Effector memory CD8-positive, alpha-beta T cell (primary cell): Measurements from ENCODE around the gene STIM1.
"Not testable (repeated sequence)": the region's sequence is repeated elsewhere in the genome, so short reads cannot be mapped to it uniquely, and the experiment has no call there.

ENCODE experiments used
- ATAC-seq: fragments of 150-1000 bp; cut with Tn5 transposase; replicated peaks from 2 replicates; pipeline ENCODE4 v1.10.0; 2021; ENCODE audit warnings: mild to moderate bottlenecking, moderate library complexity
- DNase-seq, 3 experiments: peaks; one replicate each; pipeline ENCODE4 v3.0.0; 2021
- H3K27ac Mint-ChIP-seq, 2 donors: one replicate each; pipeline ENCODE4 v1.8.0; 2022; ENCODE audit warnings: mild to moderate bottlenecking in 2 of 2, mixed read lengths in 2 of 2, moderate library complexity in 2 of 2
- H3K27me3 Mint-ChIP-seq, 2 donors: one replicate each; pipeline ENCODE4 v1.8.0; 2022; ENCODE audit warnings: mixed read lengths in 2 of 2
- H3K36me3 Mint-ChIP-seq: one replicate; pipeline ENCODE4 v1.8.0; 2022; ENCODE audit warnings: mild to moderate bottlenecking, moderate library complexity, mixed read lengths; ENCODE audit not compliant: insufficient read depth
- H3K4me1 Mint-ChIP-seq, 2 donors: one replicate each; pipeline ENCODE4 v1.8.0; 2022; ENCODE audit warnings: low read depth in 2 of 2, mixed read lengths in 2 of 2
- H3K4me3 Mint-ChIP-seq, 2 donors: one replicate each; pipeline ENCODE4 v1.8.0; 2022; ENCODE audit warnings: mild to moderate bottlenecking in 2 of 2, mixed read lengths in 2 of 2, moderate library complexity in 2 of 2
- H3K9me3 Mint-ChIP-seq, 2 donors: one replicate each; pipeline ENCODE4 v1.8.0; 2022; ENCODE audit warnings: mixed read lengths in 2 of 2

Gene STIM1

GRCh38 chr11:4123218-4123617, 267.8 kb downstream of the STIM1 start:
- DNase-seq (no peak), ATAC-seq (no peak)
- Mint-ChIP-seq H3K9me3 (no peaks in the 10 kb centered on the region), H3K36me3 (peaks cover 61% of the 10 kb centered on the region), H3K4me1 (peaks cover 0 to 4% of the 10 kb centered on the region in 2 donors), H3K27me3 (no peaks in the 10 kb centered on the region), H3K27ac (no peak overlapping the region), H3K4me3 (no peak overlapping the region)

- H3K27me3 Mint-ChIP-seq = no peaks in the 10 kb centered on the region
- H3K27ac Mint-ChIP-seq = no peak overlapping the region
- no peak overlapping the region for H3K4me3 Mint-ChIP-seq
- H3K4me1 Mint-ChIP-seq = peaks cover 0 to 4% of the 10 kb centered on the region in 2 donors
- no peak for ATAC-seq
- peaks cover 64% of the 10 kb centered on the region for H3K36me3 Mint-ChIP-seq
- no peaks in the 10 kb centered on the region for H3K9me3 Mint-ChIP-seq
- no peak for DNase-seq
These were observed 269.7 kb downstream of the STIM1 start for GRCh38 chr11:4125141-4125540.

GRCh38 chr11:4127357-4127756, 271.9 kb downstream of the STIM1 start:
- Mint-ChIP-seq H3K9me3 (no peaks in the 10 kb centered on the region), H3K27ac (no peak overlapping the region), H3K4me1 (peaks cover 0 to 4% of the 10 kb centered on the region in 2 donors), H3K4me3 (no peak overlapping the region), H3K27me3 (no peaks in the 10 kb centered on the region), H3K36me3 (peaks cover 51% of the 10 kb centered on the region)
- ATAC-seq = no peak
- DNase-seq = no peak

GRCh38 chr11:4130219-4130618, 274.8 kb downstream of the STIM1 start:
- not testable (repeated sequence) for H3K27me3 Mint-ChIP-seq, H3K27ac Mint-ChIP-seq, H3K4me1 Mint-ChIP-seq, DNase-seq, ATAC-seq, H3K4me3 Mint-ChIP-seq, H3K9me3 Mint-ChIP-seq
- peaks cover 45% of the 10 kb centered on the region for H3K36me3 Mint-ChIP-seq

GRCh38 chr11:4134806-4135205, 279.3 kb downstream of the STIM1 start:
- Mint-ChIP-seq H3K4me3 (no peak overlapping the region), H3K27ac (no peak overlapping the region), H3K36me3 (peaks cover 46% of the 10 kb centered on the region), H3K4me1 (peaks cover 0 to 7% of the 10 kb centered on the region in 2 donors), H3K9me3 (peaks cover 0 to 3% of the 10 kb centered on the region in 2 donors), H3K27me3 (no peaks in the 10 kb centered on the region)
- ATAC-seq (no peak), DNase-seq (no peak)

GRCh38 chr11:4138497-4138896, 283.0 kb downstream of the STIM1 start:
- DNase-seq = no peak
- ATAC-seq = no peak
- Mint-ChIP-seq H3K27me3 (no peaks in the 10 kb centered on the region), H3K36me3 (peaks cover 47% of the 10 kb centered on the region), H3K4me1 (peaks cover 0 to 7% of the 10 kb centered on the region in 2 donors), H3K27ac (peak overlapping the region in 1 of 2 donors; percentile 8), H3K4me3 (no peak overlapping the region), H3K9me3 (peaks cover 0 to 10% of the 10 kb centered on the region in 2 donors)

GRCh38 chr11:4140067-4140636, 284.7 kb downstream of the STIM1 start:
- no peaks in the 10 kb centered on the region for H3K27me3 Mint-ChIP-seq
- peaks cover 0 to 10% of the 10 kb centered on the region in 2 donors for H3K9me3 Mint-ChIP-seq
- peaks cover 33% of the 10 kb centered on the region for H3K36me3 Mint-ChIP-seq
- H3K4me1 Mint-ChIP-seq = peaks cover 0 to 3% of the 10 kb centered on the region in 2 donors
- no peak for ATAC-seq
- DNase-seq = no peak
- no peak overlapping the region for H3K4me3 Mint-ChIP-seq
- H3K27ac Mint-ChIP-seq = no peak overlapping the region
